ENCODE data around the gene PRUNE2.

DNA sequence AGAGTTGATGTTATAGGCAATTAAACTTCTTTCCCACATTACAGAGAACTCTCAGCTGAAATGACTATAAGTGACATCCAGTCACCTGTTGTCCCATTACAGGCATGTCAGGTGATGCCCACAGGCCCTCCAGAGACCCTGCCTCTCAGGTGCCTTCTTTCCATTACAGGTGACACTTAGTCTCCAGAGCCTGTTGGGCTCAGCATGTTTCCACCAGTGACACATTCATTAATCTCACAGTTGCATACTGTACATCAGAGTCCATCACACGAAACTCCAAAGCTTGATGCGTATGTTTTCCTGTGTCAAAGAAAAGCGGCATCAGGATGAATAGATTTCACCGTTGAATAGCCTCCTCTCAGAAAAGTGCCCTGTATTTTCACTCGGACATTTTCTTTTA lies 14.6 kb downstream of the PRUNE2 start:
- TF ChIP-seq CTCF (IDR thresholded peaks at IDR 0.05) (no peak), POLR2A (IDR thresholded peaks at IDR 0.05) (no peak)

All from upper lobe of left lung (tissue), 4 donors.